22Rv1 (cell line): Measurements from ENCODE around the gene RPL5.

Source experiments
- H3K27ac ChIP-seq: fragments of 450-650 bp; 2 replicates; pipeline ENCODE4 v1.5.1; 2017
- ZFX ChIP-seq: fragments of 450-650 bp; IDR thresholded peaks from 2 replicates; pipeline ENCODE4 v1.6.1; 2017; ENCODE audit warnings: antibody characterized with exemption, borderline replicate concordance
- TF ChIP-seq, protein P1 (sequence below): fragments of 450-650 bp; IDR thresholded peaks from 2 replicates; pipeline ENCODE4 v1.5.1; 2017; ENCODE audit warnings: mild to moderate bottlenecking

Gene RPL5

DNA sequence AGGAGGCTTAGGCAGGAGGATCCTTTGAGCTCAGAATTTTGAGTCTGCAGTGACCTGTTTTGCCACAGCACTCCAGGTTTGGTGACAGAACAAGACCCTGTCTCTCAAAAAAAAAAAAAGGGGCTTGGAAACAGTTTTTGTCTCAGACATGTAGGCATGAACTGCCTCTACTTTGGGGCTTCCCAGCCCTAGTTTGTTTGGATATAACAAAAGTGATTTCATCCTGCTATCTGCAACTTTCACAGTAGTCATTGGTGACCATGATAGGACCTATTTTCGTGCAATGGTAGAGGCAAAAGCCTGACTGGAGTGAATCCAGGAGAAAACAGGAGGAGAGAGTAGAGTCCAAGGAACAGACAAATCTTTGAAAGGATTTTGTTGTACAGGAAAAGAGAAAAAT lies 26.6 kb upstream of the RPL5 start:
- TF ChIP-seq ZFX, result no peak
- TF ChIP-seq, protein P1, sequence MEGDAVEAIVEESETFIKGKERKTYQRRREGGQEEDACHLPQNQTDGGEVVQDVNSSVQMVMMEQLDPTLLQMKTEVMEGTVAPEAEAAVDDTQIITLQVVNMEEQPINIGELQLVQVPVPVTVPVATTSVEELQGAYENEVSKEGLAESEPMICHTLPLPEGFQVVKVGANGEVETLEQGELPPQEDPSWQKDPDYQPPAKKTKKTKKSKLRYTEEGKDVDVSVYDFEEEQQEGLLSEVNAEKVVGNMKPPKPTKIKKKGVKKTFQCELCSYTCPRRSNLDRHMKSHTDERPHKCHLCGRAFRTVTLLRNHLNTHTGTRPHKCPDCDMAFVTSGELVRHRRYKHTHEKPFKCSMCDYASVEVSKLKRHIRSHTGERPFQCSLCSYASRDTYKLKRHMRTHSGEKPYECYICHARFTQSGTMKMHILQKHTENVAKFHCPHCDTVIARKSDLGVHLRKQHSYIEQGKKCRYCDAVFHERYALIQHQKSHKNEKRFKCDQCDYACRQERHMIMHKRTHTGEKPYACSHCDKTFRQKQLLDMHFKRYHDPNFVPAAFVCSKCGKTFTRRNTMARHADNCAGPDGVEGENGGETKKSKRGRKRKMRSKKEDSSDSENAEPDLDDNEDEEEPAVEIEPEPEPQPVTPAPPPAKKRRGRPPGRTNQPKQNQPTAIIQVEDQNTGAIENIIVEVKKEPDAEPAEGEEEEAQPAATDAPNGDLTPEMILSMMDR, result no peak
- peak overlapping the region; percentile 55 for H3K27ac ChIP-seq

DNA sequence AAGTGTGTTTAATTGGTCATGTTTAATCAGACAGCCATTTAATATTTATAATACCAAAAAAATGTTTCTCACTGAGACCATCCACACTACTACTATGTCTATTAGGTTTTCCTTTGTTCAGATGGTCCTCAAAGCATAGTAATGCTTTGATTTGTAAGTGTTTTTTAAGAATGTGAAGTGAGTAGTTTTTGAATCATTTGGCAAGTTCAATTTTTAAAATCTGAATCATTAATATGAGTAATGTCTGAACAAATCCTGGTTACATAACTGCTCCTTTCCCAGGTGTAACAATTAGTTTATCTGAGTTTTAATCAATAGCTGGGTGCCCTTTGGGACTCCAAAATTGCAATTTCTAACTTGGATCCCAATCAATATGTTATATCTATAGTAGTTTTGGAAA lies 23.5 kb upstream of the RPL5 start:
- TF ChIP-seq, protein P1, result no peak
- TF ChIP-seq ZFX, result no peak
- no peak overlapping the region for H3K27ac ChIP-seq

DNA sequence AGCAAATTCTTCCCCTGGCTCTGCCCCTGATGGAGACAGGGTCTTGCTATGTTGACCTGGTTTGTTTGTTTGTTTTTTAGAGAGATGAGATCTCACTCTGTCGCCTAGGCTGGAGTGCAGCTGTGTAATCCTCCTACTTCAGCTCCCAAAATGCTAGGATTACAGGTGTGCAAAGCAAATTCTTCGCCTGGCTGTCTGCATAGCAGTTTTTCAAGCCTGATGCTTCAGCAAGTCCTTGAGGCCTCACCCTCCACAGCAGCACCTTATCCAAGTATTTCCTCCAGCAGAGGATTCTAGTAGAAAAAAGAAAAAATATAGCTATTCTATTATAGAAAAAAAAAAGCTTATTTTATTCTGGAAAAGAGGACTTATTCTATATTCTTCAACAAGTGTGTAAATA lies 15.1 kb upstream of the RPL5 start:
- peak overlapping the region; percentile 17; the same call in 1 of the 2 replicates for H3K27ac ChIP-seq
- no peak for TF ChIP-seq ZFX
- TF ChIP-seq, protein P1, result no peak

DNA sequence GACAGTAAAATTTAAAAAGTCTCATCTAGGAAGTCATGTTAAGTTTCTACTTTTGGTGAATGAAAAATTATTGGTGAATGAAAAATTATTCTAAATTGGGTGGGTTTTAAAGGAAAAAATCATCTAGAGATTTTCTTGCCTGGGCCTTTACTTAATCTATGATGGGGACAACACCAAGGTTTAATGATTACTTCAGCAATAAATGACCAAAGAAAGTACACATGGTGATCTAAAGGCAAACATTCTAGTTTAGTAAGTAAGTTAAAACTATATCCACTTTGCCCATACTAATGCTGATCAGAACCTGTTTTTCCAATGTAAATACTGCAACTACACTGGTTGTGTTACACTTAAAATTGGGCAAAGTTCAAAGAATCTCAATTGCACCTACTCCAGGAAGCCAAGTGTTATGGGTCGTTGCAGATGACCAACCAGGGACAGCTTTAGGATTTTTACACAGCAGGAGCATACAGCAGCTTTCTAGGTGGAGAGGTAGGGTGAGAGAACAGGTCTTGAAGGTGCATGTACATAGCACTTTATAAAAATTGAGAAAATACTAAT lies 14.6 kb upstream of the RPL5 start:
- TF ChIP-seq, protein P1, result no peak
- TF ChIP-seq ZFX, result no peak
- peak overlapping the region; percentile 17; the same call in 1 of the 2 replicates for H3K27ac ChIP-seq

DNA sequence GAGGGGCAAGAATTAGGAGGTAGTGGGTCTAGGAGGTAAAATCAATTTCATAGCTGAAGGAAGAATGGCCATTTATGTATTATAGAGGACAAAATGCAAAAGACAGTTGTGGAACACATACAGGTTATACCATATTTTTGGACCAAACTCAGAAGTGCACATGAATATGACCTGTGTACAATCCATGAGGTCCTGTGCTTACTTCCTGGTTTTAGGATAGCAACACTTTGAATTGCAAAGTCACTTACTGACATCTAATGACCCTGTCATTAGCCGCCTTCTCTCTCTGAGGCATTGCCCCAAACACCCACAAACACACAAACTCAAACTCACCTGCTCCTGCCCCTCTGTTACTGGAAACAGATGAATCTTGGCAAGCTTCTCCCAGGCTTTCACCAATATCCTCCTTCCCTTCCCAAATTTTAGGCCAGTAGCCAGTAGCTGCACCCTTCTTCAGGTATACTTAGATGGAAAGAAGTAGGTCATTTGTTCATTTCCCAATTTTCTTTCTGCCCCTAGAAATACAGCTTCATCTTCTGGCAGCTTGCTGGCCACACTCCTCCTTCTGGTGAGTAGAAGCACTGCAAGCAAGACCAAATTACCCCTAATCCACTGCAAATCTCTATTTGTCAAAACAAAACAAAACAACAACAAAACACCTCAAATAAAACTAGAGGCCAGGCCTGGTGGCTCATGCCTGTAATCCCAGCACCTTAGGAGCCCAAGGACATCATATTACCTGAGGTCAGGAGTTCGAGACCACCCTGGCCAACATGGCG lies 13.7 kb upstream of the RPL5 start:
- no peak for TF ChIP-seq ZFX
- TF ChIP-seq, protein P1, result peak; percentile 81
- H3K27ac ChIP-seq, result no peak overlapping the region

DNA sequence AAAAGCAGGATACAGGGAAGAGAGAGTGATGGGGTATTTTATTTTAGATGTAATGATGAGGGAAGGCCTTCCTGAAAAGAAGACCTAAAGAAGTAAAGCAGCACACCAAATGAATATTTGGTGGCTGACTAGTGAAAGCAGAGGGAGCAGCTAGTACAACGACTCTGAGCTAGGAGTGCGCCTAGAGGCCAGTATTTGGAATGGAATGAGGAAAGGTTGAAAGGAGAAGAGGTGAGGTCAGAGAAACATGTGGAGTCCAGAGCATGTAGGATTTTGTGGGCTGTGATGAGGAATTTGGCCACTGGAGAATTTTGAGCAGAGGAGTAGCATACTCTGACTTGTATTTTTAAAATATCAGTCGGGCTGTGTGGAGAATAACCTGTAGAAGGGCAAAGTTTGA lies 11.8 kb upstream of the RPL5 start:
- no peak for TF ChIP-seq ZFX
- TF ChIP-seq, protein P1, result no peak
- no peak overlapping the region for H3K27ac ChIP-seq

DNA sequence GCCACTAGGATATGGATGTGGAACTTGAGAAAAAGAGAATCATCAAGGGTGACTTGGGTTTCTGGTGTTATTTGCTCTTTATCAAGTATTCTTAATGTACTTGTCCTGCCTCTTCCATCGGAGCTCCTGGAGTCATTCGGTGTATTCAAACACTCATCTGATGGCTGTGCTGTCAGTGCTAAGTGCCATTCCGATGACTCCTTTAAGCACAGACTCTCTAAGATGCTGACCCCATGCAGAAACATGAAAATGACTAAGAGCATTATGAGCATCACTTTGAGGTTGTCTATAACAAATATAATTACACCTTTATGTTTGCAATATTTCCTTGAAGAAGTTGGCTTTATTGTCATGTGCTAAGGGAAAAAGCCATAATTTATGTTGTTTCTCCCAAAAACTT lies 11.3 kb upstream of the RPL5 start:
- TF ChIP-seq, protein P1, result no peak
- TF ChIP-seq ZFX, result no peak
- no peak overlapping the region for H3K27ac ChIP-seq
